Islet of Langerhans (tissue), 1 donor: ENCODE results near the gene DYDC2.

Source experiments
- FAIRE-seq: peaks from one replicate; lab custom pipeline; 2011; peaks lifted over from hg19 to GRCh38; lab: Jason Lieb, UNC

DYDC2 gene

DNA sequence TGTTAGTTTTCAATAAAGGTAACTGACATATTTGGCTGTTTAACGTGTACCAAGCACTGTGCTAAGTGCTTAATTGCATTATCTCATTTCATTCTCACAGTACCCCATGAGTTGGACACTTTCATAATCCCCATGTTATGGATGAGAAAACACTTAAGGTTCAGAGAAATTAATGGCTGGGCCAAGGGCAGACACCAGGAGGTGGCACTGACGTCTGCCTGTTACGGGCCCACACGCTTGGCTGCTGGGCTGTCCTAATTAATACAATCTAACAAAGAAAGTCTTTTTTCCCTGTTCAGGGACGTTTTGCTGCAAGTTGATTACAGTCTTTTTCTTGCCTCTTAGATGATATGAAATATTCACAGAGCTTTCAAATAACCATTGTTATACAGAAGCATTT lies 16.1 kb downstream of the DYDC2 start:
- no peak for FAIRE-seq

DNA sequence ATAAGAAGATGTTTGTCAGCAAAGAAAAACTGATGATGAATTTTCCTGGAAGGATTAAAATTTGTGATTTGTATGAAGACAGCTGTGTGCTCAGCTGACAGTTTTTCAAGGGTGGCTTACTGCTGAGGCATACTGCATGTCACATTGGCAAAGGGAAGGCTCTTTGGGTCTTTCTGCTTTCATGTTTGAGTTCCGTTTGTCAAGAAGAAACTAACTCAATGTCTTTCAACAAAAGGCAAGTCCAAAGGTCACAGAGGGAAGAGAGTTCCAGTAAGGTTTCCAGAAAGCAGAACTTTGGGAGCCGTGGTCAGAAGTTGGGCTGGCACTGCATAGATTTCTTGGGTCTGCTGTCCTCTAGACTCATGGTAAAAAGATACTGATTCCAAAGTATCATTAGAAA lies 16.9 kb downstream of the DYDC2 start:
- FAIRE-seq: no peak

DNA sequence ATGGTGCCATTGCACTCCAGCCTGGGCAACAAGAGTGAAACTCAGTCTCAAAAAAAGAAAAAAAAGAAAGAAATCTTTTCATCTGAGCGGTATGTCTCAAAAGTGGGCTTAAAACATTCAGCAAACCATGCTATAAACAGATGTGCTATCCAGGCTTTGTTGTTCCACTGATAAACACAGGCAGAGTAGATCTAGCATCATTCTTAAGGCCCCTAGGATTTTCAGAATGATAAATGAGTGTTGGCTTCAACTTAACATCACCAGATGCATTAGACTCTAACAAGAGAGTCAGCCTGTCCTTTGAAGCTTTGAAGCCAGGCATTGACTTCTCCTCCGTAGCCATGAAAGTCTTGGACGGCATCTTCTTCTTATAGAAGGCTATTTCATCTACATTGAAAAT lies 23.1 kb downstream of the DYDC2 start:
- no peak for FAIRE-seq

DNA sequence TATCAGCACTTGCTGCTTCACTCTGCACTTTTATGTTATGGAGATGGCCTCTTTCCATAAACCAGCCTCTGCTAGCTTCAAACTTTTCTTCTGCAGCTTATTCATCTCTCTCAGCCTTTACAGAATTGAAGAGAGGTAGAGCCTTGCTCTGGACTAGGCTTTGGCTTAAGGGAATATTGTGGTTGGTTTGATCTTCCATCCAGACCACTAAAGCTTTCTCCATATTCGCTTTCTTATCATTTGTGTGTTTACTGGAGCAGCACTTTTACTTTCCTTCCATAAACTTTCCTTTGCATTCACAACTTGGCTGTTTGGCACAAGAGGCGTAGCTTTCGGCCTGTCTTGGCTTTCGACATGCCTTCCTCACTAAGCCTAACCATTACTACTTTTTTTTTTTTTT lies 23.6 kb downstream of the DYDC2 start:
- no peak for FAIRE-seq

DNA sequence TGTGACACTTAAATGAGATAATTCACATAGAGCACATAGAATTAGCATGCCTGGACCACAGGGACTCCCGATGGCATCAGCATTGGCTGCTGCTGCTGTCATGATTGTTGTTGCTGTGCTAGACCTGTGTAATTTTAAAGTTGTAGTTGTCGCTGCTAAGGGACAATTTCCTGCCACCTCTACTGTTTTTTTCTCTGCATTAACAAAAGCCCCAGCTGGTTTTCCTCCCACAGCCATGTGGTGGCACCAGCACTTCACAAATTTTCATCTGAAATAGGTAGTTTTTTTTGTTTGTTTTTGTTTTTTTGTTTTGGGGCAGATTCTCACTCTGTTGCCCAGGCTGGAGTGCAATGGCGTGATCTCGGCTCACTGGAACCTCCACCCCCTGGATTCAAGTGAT lies 26.4 kb downstream of the DYDC2 start:
- peak; percentile 86 for FAIRE-seq

DNA sequence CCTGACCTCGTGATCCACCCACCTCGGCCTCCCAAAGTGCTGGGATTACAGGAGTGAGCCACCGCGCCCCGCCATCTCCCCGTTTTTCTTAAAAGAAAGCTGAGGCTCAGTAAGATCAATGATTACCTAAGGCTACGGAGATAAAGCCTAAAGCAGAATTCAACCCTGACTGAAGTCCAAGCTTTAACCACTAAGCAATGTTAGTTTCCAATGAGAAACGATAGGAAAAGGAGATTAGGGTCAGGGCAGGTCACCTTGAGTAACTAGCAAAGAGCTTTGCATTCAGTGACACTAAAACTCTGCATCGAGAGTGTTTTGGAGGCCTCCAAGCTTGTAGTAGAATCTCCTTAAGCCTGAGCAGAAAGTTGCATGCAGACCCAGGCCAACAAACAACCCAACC lies 34.2 kb downstream of the DYDC2 start:
- no peak for FAIRE-seq

DNA sequence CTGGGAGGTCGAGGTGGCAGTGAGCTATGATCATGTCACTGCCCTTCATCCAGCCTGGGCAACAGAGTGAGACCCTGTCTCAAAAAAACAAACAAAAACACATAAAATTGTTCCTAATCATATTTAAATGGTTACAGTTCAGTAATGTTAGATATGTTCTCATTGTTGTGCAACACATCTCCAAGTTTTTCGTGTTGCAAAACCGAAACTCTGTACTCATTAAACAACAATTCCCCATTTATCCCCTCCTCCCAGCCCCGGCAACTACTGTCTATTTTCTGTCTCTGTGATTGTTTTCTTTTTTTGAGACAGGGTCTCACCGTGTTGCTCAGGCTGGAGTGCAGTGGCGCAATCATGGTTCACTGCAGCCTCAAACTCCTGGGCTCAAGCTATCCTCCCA lies 35.7 kb downstream of the DYDC2 start:
- no peak for FAIRE-seq

DNA sequence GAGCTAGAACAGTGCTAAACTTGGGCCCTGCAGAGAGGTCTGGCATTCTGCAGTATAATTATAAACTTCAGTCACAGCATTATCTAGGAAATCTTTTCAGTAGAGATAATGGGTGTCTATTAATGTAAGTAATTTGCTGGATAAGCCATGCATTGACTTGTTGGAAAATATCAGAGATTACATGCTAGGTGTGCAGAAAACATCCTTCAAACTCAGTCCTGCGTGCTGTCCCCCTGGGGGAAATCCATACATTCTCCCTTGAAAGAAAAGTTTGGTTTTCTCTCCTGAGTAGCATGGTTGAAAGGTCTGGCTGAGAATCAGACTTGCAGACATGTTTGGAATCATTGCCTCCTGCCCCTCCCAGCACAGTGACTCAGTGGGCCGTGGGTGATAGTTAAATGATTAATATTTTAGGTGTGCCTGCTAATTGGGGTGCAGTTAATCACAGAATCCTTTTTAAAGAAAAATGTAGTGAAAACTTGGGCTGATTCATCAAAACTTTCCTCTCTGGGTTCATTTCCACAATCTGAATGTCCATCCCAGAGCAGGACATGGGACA lies 37.9 kb downstream of the DYDC2 start:
- FAIRE-seq: no peak

DNA sequence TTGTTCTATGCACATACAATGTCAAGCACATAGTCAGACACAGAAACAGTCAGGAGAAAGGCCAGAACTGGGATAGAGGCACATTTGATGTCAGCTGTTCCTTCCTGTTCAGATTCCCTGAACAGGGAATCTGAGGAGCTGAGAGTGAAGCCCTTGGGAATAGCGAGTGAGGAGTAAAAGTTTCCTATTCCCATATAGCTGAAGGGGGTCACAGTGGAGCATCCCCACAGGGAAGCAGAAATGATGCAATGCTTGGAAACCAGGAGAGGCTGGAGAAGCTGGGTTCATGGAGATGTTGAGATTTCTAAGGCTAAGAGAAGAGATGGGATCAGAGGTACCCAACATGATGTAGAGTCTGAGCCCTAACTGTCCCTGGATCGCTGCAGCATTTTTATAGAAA lies 40.4 kb downstream of the DYDC2 start:
- no peak for FAIRE-seq

DNA sequence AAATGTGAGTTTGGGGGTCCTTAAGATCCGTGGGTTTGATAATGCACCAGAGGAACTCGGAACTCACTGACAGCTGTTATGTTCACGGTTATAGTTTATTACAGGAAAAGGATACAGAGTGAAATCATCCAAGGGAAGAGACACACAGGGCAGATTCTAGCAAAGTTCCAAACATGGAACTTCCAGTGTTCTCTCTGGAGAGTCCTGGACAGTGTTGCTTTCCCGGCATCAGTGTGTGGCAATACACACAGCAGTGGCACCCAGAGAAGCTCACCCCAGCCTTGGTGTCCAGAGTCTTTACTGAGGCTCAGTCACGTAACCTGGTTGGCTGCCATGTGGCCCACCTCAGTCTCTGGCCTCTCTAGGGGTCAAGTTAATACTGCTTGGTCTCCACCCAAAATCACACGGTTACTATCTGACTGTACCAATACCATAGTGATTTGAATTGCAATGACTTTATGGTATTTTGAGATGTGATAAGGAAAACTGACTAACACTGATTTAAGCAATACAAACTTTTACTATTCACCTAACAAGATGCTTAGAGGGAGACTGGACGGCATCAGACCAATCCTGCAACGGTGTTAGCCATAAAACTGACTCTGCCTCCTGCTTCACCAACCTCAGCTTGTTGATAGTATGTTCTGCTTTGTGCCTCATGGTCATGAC lies 43.7 kb downstream of the DYDC2 start:
- no peak for FAIRE-seq

DNA sequence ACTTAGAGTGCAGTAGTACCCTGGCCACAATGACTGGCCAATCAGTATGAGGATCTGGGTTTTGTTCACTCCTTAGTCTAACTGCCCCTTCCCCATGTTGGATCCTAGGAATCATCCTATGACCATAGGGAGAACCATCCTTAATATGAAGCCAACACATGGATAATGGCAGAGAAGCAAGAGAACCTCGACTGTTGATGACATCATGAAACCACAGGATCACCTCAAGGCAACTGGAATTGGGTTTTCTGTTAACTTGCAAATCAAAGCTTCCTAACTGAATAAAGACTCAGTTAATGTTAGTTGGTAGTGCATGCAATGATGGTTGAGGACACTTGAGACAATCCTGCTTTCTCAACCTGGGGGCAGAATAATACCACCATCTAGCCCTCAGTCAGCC lies 48.5 kb downstream of the DYDC2 start:
- FAIRE-seq: no peak

DNA sequence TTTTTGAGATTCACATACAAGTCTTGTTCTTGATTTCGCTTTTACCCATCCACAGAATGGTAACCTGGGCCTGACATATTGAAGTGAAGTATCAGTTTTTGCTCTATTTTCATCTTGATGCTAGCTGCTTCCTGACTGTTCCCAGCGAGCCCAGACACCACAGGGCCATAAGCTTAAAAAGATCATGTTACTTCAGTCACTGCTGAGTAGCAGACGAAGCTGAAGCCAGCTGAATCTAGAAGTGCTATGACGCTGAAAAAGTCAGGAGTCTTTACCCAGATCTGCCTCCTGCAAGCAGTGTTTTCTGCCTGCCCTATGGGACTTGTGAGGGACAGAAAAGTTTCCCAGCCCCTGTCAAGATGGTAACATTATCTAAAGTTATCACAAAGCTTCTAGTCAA lies 49.0 kb downstream of the DYDC2 start:
- FAIRE-seq: no peak

DNA sequence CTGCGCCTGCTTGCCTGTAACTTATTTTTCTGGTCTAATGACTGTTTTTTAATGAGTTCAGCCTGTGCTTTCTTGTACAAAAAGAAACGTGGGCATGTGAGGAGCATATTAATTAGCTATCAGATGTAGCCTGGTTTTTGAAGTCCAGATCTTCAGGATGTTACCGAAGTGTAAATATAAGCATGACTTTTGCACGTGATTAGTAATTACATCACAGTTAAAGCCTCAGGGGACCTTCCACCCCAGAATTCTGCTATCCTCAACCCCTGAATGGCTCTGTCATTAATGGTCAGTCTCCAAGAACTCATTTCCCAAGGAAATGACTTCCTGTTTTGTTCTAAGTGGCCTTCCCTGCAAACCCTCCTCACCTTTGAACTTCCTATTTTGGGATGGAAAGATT lies 49.6 kb downstream of the DYDC2 start:
- FAIRE-seq: no peak

DNA sequence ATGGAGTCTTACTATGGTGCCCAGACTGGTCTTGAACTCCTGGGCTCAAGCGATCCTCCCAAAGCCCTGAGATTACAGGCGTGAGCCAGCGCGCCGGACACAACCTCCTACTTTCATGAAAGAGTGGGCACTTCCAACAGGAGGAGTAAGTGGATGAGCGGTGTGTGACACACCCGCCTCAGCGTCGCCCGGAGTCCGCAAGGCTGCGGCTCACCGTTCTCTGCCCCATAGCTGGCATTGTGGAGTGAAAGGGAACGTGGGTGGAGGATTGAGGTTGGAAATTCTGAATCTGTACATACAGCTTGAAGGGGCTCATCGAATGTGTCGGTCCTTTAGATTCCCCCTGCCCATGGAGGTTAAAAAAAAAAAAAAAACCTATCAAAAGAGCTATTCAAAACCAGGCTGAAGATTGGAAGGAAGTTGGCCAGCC lies 51.2 kb downstream of the DYDC2 start:
- FAIRE-seq: no peak

DNA sequence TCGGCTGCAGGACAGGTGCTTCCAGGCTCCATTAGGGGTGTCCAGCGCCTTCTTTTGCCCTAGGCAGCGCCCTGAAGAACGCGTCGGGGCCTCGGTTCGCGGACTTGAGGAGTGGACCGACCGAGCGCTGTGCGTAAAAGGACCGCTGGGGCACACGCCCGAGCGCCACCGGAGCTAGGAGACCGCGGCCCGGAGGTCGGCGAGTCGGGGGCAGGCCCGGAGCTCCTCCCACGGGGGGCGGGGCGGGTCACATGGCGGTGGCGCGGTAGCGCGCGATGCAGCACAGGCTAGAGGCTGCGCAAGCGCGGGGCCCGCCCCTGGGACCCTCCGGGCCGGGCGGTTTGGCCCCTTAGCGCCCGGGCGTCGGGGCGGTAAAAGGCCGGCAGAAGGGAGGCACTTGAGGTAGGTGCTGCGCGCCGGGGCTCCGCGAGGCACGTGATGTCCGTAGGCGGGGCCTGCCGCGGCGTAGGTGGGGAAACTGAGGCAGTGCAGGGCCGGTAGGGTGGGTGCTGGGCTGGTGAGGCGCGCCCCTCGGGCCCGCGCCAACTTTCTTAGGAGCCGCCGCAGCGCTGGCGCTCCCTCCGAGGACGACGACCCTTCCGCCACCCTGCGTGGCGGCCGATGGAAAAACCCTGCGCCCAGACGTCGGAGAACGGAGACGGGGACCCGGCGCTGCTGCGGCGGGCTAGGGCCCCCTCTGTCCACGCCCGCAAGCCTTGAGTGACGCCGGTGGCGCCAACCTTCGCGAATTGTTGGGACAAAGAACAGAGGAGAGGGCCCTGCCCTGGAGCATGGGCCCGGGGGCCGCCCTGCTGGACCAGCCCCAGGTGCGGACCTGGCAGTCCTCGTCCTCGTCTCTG lies 51.9 kb downstream of the DYDC2 start, which contains the start of gene PRXL2A:
PRXL2A (plus strand) TSS at position 310 of the 860 bp plus-strand sequence. CDS start 11,917 bp downstream, outside the sequence.
- no peak for FAIRE-seq

DNA sequence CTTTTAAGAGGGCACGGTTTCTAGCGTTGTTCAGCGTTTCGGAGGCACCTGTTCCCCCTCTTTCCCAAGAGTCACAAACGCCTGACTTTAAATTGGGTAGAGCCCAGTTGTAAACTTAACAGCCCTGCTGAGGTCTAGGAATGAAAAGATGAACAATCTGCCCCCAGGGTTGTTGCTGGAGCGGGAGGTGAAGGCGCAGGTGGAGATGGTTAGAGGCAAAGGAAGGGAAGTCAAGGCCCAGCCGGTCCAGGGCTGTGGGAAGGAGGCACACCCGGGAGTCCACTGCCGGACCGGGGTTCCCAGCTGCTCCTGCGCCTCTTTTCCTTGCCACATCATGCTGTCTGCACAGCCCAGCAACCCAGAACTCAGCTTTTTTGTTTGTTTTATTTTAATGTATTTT lies 52.5 kb downstream of the DYDC2 start:
- no peak for FAIRE-seq

DNA sequence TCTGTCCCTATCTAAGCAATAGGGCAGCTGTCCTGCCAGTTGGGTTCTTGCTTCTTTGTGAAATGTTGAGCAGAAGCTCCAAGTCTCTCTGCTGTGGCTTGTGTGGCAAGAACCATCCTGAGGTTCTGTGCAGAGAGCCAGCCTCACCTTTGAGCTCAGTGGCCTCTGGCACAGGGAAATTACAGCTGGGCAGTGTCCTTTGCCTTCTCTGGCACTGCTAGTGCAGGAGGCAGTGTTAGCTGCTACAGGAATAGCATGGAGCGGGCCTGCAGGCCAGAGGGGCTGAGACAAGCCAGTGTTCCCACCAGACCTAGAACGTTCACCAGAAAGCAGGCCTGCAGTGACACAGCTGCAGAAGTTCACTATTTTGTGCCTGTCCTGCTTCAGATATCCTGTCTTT lies 53.5 kb downstream of the DYDC2 start:
- FAIRE-seq: no peak

DNA sequence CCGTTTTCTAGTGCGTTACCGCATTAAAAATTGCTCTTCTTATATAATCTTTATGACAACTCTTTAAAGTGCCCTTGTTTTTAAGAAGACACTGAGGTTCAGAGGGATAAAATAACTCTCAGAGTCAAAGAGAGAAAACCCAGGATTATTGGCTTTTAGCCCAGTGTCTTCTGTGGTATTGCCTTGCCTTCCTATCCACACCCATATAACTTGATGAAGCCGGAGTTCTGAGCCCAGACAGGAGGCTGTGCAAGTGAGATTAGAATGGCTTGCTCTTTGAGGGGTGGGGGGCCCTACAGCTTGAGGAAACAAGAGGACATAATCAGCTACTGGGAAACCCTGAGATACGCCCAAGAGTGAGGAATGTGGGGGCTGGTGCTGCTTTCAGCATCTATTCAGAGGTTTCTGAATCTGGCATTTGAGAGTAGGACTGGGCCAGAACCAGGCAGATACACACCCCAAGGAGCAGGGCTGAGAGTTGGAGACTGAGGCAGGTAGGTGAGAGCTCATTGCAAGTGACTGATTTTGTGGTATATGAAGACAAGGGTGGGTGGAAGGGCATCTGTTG lies 54.1 kb downstream of the DYDC2 start:
- FAIRE-seq: no peak

DNA sequence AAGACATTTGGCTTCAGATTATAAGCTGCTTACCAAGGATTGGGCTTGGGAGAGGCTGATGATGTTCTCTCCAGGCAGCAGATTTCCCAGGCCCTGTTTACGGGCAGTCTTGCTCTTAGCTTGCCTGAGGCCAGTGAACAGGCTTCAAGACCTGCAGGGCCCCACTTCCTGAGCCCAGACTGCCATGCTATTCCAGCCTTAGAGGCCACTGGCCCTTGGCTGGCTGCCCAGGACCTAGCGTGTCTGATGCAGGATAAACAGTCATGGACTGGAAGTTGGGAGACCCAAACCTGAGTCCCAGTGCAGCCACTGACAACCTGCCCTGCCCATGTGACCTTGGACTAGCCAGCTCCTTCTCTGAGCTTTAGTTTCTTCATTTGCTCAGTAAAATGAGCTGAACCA lies 54.7 kb downstream of the DYDC2 start:
- FAIRE-seq: no peak

DNA sequence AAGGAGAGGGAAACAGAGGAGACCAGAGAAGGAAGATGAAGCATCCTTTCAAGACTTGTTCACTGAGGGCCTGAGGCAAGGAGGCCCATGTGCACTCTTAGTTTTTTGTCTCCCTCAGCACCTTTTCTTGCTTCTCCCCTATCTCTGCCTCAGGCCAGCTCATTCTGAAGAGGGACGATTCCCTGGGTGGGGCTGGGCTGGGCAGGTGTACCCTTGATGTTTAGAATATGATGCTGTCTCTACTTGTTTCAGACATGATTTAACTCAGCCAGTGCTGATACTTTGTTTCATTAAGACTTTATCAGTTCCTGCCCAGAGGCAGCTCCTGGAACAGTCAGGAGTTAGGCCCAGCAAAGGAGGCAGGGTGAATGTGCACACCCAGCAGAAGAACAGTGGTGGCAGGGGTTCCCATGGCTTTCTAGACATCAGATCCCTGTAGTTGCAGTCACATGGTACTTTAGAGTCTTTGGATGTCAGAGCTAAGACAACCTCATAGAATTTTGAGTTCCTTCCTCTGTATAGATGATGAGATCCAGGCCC lies 55.2 kb downstream of the DYDC2 start:
- no peak for FAIRE-seq

DNA sequence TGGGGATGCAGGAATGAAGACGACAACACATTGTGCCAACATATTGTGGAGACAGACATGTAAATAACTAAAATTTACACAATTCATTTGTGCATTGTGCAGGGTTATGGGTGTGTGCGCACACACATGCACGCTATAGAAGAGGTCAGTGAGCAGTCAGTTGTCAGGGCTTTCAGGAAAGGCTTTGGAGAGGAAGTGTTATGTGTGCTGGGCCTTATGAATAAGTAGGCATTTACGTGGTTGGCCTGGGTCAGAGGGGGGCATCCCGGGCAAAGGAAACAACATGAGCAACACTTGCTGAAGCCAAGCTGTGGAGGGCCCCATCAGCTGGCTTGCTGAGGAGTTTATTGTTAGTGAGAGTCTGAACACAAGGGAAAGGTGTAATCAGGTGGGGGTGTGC lies 55.9 kb downstream of the DYDC2 start:
- no peak for FAIRE-seq

DNA sequence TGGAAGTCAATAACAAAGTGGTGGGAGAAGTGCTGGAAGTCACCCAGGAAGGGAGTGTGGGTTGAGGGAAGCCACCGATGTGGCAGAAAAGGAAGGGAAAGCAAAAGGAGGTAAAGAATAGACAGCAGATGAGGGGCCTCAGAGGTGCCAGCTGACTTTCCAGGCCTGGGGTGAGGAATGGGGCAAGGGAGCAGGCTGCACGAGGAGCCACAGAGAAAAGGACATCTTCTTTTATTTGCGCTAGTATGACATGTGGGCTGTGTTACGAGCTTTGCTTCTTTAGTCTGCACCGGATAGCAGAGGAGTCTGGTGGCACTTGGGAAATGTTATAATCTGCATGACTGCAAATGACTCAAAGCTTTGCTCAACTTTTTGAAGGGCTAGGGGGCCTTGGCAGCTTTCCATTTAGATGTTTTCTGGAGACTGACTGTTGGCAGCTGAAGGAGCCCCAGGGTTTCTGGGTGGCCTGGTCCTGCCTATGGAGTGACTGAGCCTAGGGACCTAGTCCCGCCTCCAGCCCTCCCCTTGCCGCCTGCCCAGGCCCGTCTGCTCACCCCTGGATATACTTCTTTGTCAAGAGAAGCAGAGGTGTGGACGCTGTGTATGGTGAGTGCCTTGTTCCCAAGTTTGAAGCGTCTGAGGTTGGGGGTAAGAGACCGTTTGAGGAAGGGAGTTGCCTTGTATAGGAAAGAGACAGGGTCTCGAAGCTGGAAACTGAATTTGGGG lies 56.9 kb downstream of the DYDC2 start:
- FAIRE-seq: no peak
